Fibroblast of lung (primary cell): ENCODE measurements around the gene TMEM240. TPM values are rescaled to one million over a fixed set of nuclear protein-coding genes. Genes with fewer than 3 reads are reported as not detected.

Experiments
- DNase-seq, 2 donors: peaks; one replicate each; pipeline versions ENCODE4 v3.0.0 to v3.0.0-alpha.2; 2010; ENCODE audit warnings: low read depth in 2 of 2
- H2AFZ ChIP-seq: 2 replicates; pipeline ENCODE4 v1.5.1; 2012; ENCODE audit warnings: low read length, control low read depth, inconsistent platforms
- H3K27ac ChIP-seq: 2 replicates; pipeline ENCODE4 v1.5.1; 2011; ENCODE audit warnings: low read length, control low read depth; ENCODE audit not compliant: insufficient read depth
- H3K27me3 ChIP-seq: 2 replicates; pipeline ENCODE4 v1.5.1; 2011; ENCODE audit warnings: mild to moderate bottlenecking, low read length; ENCODE audit not compliant: control insufficient read depth, insufficient read depth
- H3K36me3 ChIP-seq: 2 replicates; pipeline ENCODE4 v1.5.1; 2011; ENCODE audit warnings: low read length; ENCODE audit not compliant: control insufficient read depth, insufficient read depth
- H3K4me1 ChIP-seq: 2 replicates; pipeline ENCODE4 v1.5.1; 2011; ENCODE audit warnings: low read length; ENCODE audit not compliant: control insufficient read depth, insufficient read depth; ENCODE audit errors: extremely low read depth
- H3K4me2 ChIP-seq: 2 replicates; pipeline ENCODE4 v1.5.1; 2011; ENCODE audit warnings: low read length, control low read depth; ENCODE audit not compliant: insufficient read depth; ENCODE audit errors: extremely low read depth
- H3K4me3 ChIP-seq, 4 experiments: fragments of 200-600 bp in 1 of 4; sonication (generic) in 1 of 4; replicated peaks in 1 of 4; 2 replicates each; pipeline ENCODE4 v1.5.1; 2011 to 2016; ENCODE audit warnings: low read length in 4 of 4, low read depth in 3 of 4, mild to moderate bottlenecking in 3 of 4, control low read depth in 2 of 4, inconsistent platforms in 1 of 4, mixed read lengths in 1 of 4; ENCODE audit not compliant: insufficient read depth in 1 of 4; ENCODE audit errors: control extremely low read depth in 1 of 4
- H3K79me2 ChIP-seq: 2 replicates; pipeline ENCODE4 v1.5.1; 2012; ENCODE audit warnings: mild to moderate bottlenecking, low read length, inconsistent platforms; ENCODE audit not compliant: control insufficient read depth, insufficient read depth
- H3K9ac ChIP-seq: 2 replicates; pipeline ENCODE4 v1.5.1; 2011; ENCODE audit warnings: mild to moderate bottlenecking, low read length, control low read depth; ENCODE audit not compliant: insufficient read depth
- H3K9me3 ChIP-seq: 2 replicates; pipeline ENCODE4 v1.5.1; 2012; ENCODE audit warnings: low read depth, low read length; ENCODE audit not compliant: control insufficient read depth, insufficient read depth
- H4K20me1 ChIP-seq: 2 replicates; pipeline ENCODE4 v1.5.1; 2011; ENCODE audit warnings: low read length; ENCODE audit not compliant: control insufficient read depth, insufficient read depth; ENCODE audit errors: extremely low read depth
- EZH2 ChIP-seq: IDR thresholded peaks from 2 replicates; pipeline ENCODE4 v1.5.1; 2012; ENCODE audit warnings: low read length, control low read depth, mild to moderate bottlenecking; ENCODE audit errors: missing control alignments
- polyA plus RNA-seq, 2 donors: library from polyadenylated mRNA; depleted of rRNA in 1 of 2; stranded (reverse) in 1 of 2; unstranded in 1 of 2; fragments of >200 nt; gene quantifications; 2 replicates each; pipeline ENCODE4 v1.2.1, GENCODE V29; 2011 to 2012; ENCODE audit warnings: missing spikeins in 1 of 2
- total RNA-seq: library from RNA; depleted of rRNA; stranded (reverse); fragments of >200 nt; gene quantifications from 2 replicates; pipeline ENCODE4 v1.2.1, GENCODE V29; 2014
- TF ChIP-seq, protein P1 (sequence below), 2 donors: IDR thresholded peaks in 1 of 2; conservative IDR thresholded peaks in 1 of 2; 1 replicate in 1 of 2; 2 replicates in 1 of 2; pipeline ENCODE4 v1.5.1; 2011 to 2012; ENCODE audit warnings: low read length in 2 of 2, control low read depth in 1 of 2, inconsistent platforms in 1 of 2, low read depth in 1 of 2, mild to moderate bottlenecking in 1 of 2

The TMEM240 gene
- total and polyA plus RNA-seq, 2 donors (not counting 1 experiment from before 2014, with no cell fraction given), result 1.4 to 5.4 TPM

DNA sequence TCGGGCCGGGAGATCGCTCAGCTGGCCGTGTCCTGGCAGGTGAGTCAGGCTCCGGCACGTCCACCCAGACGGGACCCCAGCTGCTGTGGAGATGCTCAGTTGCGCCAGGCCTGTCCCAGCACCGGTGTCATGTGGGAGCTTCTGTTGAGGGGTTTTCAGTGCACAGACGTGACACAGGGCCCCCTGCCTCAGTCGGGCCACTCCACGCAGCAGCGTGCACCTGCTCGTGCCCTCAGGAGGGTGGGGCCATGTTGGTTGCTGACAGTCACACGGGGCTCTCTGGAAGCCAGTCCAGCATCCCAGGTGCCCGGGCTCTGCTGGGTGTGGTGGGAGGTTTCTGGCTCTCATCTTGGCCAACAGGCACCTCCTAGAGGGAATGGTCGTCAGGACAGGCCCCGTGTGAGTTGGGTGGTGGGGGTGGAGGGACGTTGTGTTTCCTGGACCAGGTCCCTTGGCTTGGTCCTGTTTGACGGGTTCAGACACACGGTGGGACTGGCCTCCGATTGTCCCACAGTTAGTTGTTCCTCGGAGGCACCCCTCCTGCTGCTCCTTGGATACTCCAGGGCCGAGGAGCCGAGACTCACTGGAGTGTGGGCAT, 49.7 kb downstream of the TMEM240 start:
- TF ChIP-seq, protein P1, sequence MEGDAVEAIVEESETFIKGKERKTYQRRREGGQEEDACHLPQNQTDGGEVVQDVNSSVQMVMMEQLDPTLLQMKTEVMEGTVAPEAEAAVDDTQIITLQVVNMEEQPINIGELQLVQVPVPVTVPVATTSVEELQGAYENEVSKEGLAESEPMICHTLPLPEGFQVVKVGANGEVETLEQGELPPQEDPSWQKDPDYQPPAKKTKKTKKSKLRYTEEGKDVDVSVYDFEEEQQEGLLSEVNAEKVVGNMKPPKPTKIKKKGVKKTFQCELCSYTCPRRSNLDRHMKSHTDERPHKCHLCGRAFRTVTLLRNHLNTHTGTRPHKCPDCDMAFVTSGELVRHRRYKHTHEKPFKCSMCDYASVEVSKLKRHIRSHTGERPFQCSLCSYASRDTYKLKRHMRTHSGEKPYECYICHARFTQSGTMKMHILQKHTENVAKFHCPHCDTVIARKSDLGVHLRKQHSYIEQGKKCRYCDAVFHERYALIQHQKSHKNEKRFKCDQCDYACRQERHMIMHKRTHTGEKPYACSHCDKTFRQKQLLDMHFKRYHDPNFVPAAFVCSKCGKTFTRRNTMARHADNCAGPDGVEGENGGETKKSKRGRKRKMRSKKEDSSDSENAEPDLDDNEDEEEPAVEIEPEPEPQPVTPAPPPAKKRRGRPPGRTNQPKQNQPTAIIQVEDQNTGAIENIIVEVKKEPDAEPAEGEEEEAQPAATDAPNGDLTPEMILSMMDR (conservative IDR thresholded peaks at IDR 0.05 in 1 of 2, IDR thresholded peaks at IDR 0.05 in 1 of 2; ENCODE audit: low read depth in 1 of 2, low read length in 2 of 2), result no peak
- TF ChIP-seq EZH2, result no peak
- no peaks in the 10 kb centered on the region for H4K20me1 ChIP-seq
- no peak overlapping the region for H3K9ac ChIP-seq
- no peak overlapping the region for H3K4me2 ChIP-seq
- no peaks in the 10 kb centered on the region for H3K9me3 ChIP-seq
- DNase-seq, result no peak
- no peaks in the 10 kb centered on the region for H3K27me3 ChIP-seq
- peaks cover 20% of the 10 kb centered on the region for H3K36me3 ChIP-seq
- no peaks in the 10 kb centered on the region for H3K4me1 ChIP-seq
- no peak overlapping the region for H2AFZ ChIP-seq
- no peaks in the 10 kb centered on the region for H3K79me2 ChIP-seq
- no peak overlapping the region for H3K4me3 ChIP-seq
- no peak overlapping the region for H3K27ac ChIP-seq

DNA sequence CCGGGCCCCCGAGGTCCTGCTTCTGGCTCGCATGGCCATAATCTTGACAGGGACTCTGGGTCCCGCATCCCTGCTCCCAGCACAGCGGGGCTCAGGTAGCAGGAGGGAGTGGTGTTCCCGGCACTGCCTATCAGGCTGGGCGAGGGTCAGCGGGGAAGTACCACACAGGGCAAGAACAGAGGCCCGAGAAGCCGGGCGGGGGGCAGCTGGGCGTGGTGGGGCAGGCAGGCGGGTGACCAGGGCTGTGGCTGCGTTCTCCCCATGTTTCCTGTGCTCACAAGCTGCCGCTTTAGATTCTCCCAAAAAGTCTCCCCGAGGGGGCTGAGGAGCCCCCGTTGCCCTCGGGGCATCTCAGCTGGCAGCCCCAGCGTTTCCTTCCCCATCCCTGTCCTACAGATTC, 50.6 kb downstream of the TMEM240 start:
- Histone ChIP-seq H3K9ac (no peak overlapping the region), H3K36me3 (peaks cover 19% of the 10 kb centered on the region), H3K4me1 (no peaks in the 10 kb centered on the region), H4K20me1 (no peaks in the 10 kb centered on the region), H3K79me2 (no peaks in the 10 kb centered on the region), H3K27ac (no peak overlapping the region), H3K27me3 (no peaks in the 10 kb centered on the region), H3K9me3 (no peaks in the 10 kb centered on the region), H2AFZ (no peak overlapping the region), H3K4me2 (no peak overlapping the region), H3K4me3 (no peak overlapping the region)
- no peak for DNase-seq
- no peak for TF ChIP-seq EZH2
- TF ChIP-seq, protein P1 (conservative IDR thresholded peaks at IDR 0.05 in 1 of 2, IDR thresholded peaks at IDR 0.05 in 1 of 2; ENCODE audit: low read depth in 1 of 2, low read length in 2 of 2), result no peak

DNA sequence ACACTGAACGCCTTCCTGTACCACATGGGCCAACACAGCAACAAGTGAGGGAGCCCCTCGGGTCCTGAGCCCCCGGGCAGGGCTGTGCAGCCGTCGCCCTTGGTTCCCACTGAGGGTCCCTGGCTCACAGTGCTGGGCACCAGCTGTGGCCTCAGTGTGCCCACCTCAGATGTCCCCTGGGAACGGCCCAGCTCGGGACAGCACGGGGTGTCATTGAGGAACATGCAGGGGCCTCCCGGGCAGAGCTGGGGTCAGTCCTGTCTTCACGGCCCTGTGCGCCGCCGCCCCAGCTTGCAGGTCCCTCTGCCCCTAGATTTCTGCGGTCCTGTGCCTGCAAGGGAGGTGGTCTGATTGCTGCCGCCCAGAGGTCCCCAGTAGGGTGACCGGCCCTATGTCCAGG, 51.2 kb downstream of the TMEM240 start:
- Histone ChIP-seq H2AFZ (no peak overlapping the region), H3K9ac (no peak overlapping the region), H4K20me1 (no peaks in the 10 kb centered on the region), H3K27me3 (no peaks in the 10 kb centered on the region), H3K9me3 (no peaks in the 10 kb centered on the region), H3K4me2 (no peak overlapping the region), H3K4me1 (no peaks in the 10 kb centered on the region), H3K79me2 (no peaks in the 10 kb centered on the region), H3K4me3 (no peak overlapping the region), H3K36me3 (peaks cover 17% of the 10 kb centered on the region), H3K27ac (no peak overlapping the region)
- TF ChIP-seq EZH2, result no peak
- TF ChIP-seq, protein P1 (conservative IDR thresholded peaks at IDR 0.05 in 1 of 2, IDR thresholded peaks at IDR 0.05 in 1 of 2; ENCODE audit: low read depth in 1 of 2, low read length in 2 of 2), result no peak
- no peak for DNase-seq
